B cell (primary cell): Measurements from ENCODE around the gene HGS. TPM values are rescaled to one million over a fixed set of nuclear protein-coding genes. Genes with fewer than 3 reads are reported as not detected.

ENCODE experiments used
- ATAC-seq: fragments of 200-7000 bp; cut with Tn5 transposase; one replicate; pipeline ENCODE4 v1.10.0; 2021; ENCODE audit warnings: low read depth, mild to moderate bottlenecking, moderate number of reproducible peaks, moderate library complexity
- CTCF ChIA-PET: fragments of 350-600 bp; sonication (Branson Sonifier 250); formaldehyde crosslinking; loops from one replicate; lab custom pipeline; 2021; ENCODE audit warnings: antibody characterized with exemption, inconsistent platforms; lab: Charles Lee
- POLR2A ChIA-PET: fragments of 350-600 bp; sonication (Branson Sonifier 250); formaldehyde crosslinking; loops from one replicate; lab custom pipeline; 2021; ENCODE audit warnings: antibody characterized with exemption; lab: Charles Lee
- DNase-seq: peaks from one replicate; pipeline ENCODE4 v3.0.0; 2013
- H2AFZ ChIP-seq: 2 replicates; pipeline ENCODE4 v1.6.1; 2012; ENCODE audit warnings: mild to moderate bottlenecking, low read depth, low read length; ENCODE audit not compliant: insufficient read depth, poor library complexity, severe bottlenecking
- H3K27ac ChIP-seq, 2 donors: 1 replicate in 1 of 2; 2 replicates in 1 of 2; pipeline ENCODE4 v1.5.1; 2012 to 2013; ENCODE audit warnings: low read length in 2 of 2, mild to moderate bottlenecking in 2 of 2, moderate library complexity in 1 of 2
- H3K27me3 ChIP-seq, 4 experiments: fragments of 200-600 bp in 1 of 4; sonication (generic) in 1 of 4; replicated peaks in 1 of 4; 1 replicate in 2 of 4; 2 replicates in 2 of 4; pipeline versions ENCODE4 v1.6.1 to v1.7.0; 2013 to 2016; ENCODE audit warnings: low read length in 3 of 4, mild to moderate bottlenecking in 2 of 4, mixed read lengths in 1 of 4, moderate library complexity in 1 of 4; ENCODE audit not compliant: insufficient read depth in 4 of 4, control insufficient read depth in 3 of 4; ENCODE audit errors: control extremely low read depth in 1 of 4
- H3K36me3 ChIP-seq, 2 experiments: replicated peaks in 1 of 2; 1 replicate in 1 of 2; 2 replicates in 1 of 2; pipeline versions ENCODE4 v1.6.1 to v1.7.1; 2013; ENCODE audit warnings: low read length in 1 of 2; ENCODE audit not compliant: insufficient read depth in 2 of 2, control insufficient read depth in 1 of 2; ENCODE audit errors: control extremely low read depth in 1 of 2, extremely low read depth in 1 of 2
- H3K4me1 ChIP-seq, 2 donors: fragments of 200-600 bp in 1 of 2; sonication (generic) in 1 of 2; 1 replicate in 1 of 2; 2 replicates in 1 of 2; pipeline versions ENCODE4 v1.5.1 to v1.6.1; 2013 to 2017; ENCODE audit warnings: low read length in 2 of 2; ENCODE audit not compliant: control insufficient read depth in 2 of 2, insufficient read depth in 2 of 2
- H3K4me2 ChIP-seq: replicated peaks from 2 replicates; pipeline ENCODE3; 2012; ENCODE audit warnings: mild to moderate bottlenecking, low read depth, low read length; ENCODE audit not compliant: poor library complexity, severe bottlenecking
- H3K4me3 ChIP-seq, 5 experiments: fragments of 200-600 bp in 1 of 5; sonication (generic) in 1 of 5; 1 replicate in 3 of 5; 2 replicates in 2 of 5; pipeline versions ENCODE4 v1.5.1 to v1.7.0; 2011 to 2016; ENCODE audit warnings: low read length in 4 of 5, mild to moderate bottlenecking in 4 of 5, low read depth in 2 of 5, control low read depth in 1 of 5, moderate library complexity in 1 of 5; ENCODE audit not compliant: insufficient read depth in 1 of 5; ENCODE audit errors: control extremely low read depth in 1 of 5, extremely low read depth in 1 of 5
- H3K79me2 ChIP-seq: fragments of 200-600 bp; sonication (generic); one replicate; pipeline ENCODE4 v1.6.0; 2016; ENCODE audit warnings: low read length; ENCODE audit not compliant: control insufficient read depth, insufficient read depth
- H3K9ac ChIP-seq: fragments of 200-600 bp; sonication (generic); 2 replicates; pipeline ENCODE4 v1.6.1; 2017; ENCODE audit warnings: mild to moderate bottlenecking, low read length, moderate library complexity
- H3K9me3 ChIP-seq, 3 donors: one replicate each; pipeline versions ENCODE4 v1.6.1 to v1.7.1; 2013; ENCODE audit warnings: low read length in 2 of 3; ENCODE audit not compliant: control insufficient read depth in 2 of 3, insufficient read depth in 1 of 3; ENCODE audit errors: control extremely low read depth in 1 of 3
- H4K20me1 ChIP-seq: 2 replicates; pipeline ENCODE4 v1.6.0; 2012; ENCODE audit warnings: mild to moderate bottlenecking, low read length; ENCODE audit not compliant: insufficient read depth, control insufficient read depth, poor library complexity, severe bottlenecking
- H3K27ac Mint-ChIP-seq: one replicate; pipeline ENCODE4 v1.8.0; 2021; ENCODE audit warnings: mixed read lengths
- H3K27me3 Mint-ChIP-seq: one replicate; pipeline ENCODE4 v1.8.0; 2021; ENCODE audit warnings: mixed read lengths
- H3K4me1 Mint-ChIP-seq: one replicate; pipeline ENCODE4 v1.8.0; 2021; ENCODE audit warnings: mixed read lengths
- H3K4me3 Mint-ChIP-seq: one replicate; pipeline ENCODE4 v1.8.0; 2021; ENCODE audit warnings: mixed read lengths
- H3K9me3 Mint-ChIP-seq: one replicate; pipeline ENCODE4 v1.8.0; 2022; ENCODE audit warnings: mixed read lengths; ENCODE audit not compliant: insufficient read depth
- EZH2 ChIP-seq: IDR thresholded peaks from 2 replicates; pipeline ENCODE4 v1.6.1; 2012; ENCODE audit warnings: borderline replicate concordance, low read depth, mild to moderate bottlenecking, moderate library complexity, low read length; ENCODE audit not compliant: insufficient read depth, poor library complexity, severe bottlenecking
- whole genome bisulfite sequencing: methylation state at CpG from one replicate; pipeline ENCODE4 v1.1.5; 2013; ENCODE audit warnings: missing lambda C conversion rate; ENCODE audit not compliant: insufficient coverage; 5-methylcytosine and 5-hydroxymethylcytosine counted together
- intact Hi-C: fragments of 100-400 bp; cut with micrococcal nuclease; formaldehyde crosslinking; loops from one replicate; pipeline ENCODE4 v1.10.0; 2022
- polyA plus RNA-seq: library from polyadenylated mRNA; depleted of rRNA; stranded (reverse); fragments of >200 nt; gene quantifications from 2 replicates; pipeline ENCODE4 v1.2.3, GENCODE V29; 2012
- total RNA-seq, 2 donors: library from RNA; stranded (reverse); fragments of 120-200 nt in 1 of 2; gene quantifications; 1 replicate in 1 of 2; 2 replicates in 1 of 2; pipeline versions ENCODE4 v1.2.3 to v1.2.4, GENCODE V29; 2013 to 2022
- TF ChIP-seq, protein P1 (sequence below): fragments of 200-600 bp; IDR thresholded peaks from one replicate; pipeline ENCODE4 v1.8.0; 2022; ENCODE audit warnings: antibody characterized with exemption, mild to moderate bottlenecking

The HGS gene
- total and polyA plus RNA-seq, 2 donors (not counting 1 experiment from before 2014, with no cell fraction given): 184 to 220 TPM

DNA sequence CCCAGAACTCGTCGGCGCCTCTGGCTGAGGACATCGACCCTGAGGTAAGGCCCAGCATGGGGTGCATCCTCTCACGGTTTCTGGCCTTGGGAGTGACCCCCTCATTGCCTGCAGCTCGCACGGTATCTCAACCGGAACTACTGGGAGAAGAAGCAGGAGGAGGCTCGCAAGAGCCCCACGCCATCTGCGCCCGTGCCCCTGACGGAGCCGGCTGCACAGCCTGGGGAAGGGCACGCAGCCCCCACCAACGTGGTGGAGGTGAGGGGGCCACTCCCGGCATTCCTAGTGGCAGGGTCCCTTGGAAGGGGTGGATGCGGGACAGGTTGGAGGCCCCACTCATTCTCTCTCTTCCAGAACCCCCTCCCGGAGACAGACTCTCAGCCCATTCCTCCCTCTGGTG, 11.0 kb downstream of the HGS start:
- no peak overlapping the region for H3K27ac Mint-ChIP-seq
- ChIA-PET POLR2A (no interaction called here), CTCF (no interaction called here)
- WGBS: 98% methylated on average over 14 of the region's 19 CpGs
- Histone ChIP-seq H3K4me3 (no peak overlapping the region), H3K4me2 (no peak overlapping the region), H3K79me2 (peaks cover 36% of the 10 kb centered on the region), H3K4me1 (no peaks in the 10 kb centered on the region), H3K27me3 (no peaks in the 10 kb centered on the region), H2AFZ (no peak overlapping the region), H4K20me1 (peaks cover 50% of the 10 kb centered on the region), H3K36me3 (peaks cover 0 to 64% of the 10 kb centered on the region in 2 experiments), H3K9me3 (no peaks in the 10 kb centered on the region), H3K27ac (no peak overlapping the region), H3K9ac (no peak overlapping the region)
- DNase-seq (no peak), ATAC-seq (no peak)
- intact Hi-C loops: no loop called here
- H3K9me3 Mint-ChIP-seq: no peaks in the 10 kb centered on the region
- no peak overlapping the region for H3K4me3 Mint-ChIP-seq
- no peaks in the 10 kb centered on the region for H3K27me3 Mint-ChIP-seq
- no peak for TF ChIP-seq EZH2
- H3K4me1 Mint-ChIP-seq: no peaks in the 10 kb centered on the region

DNA sequence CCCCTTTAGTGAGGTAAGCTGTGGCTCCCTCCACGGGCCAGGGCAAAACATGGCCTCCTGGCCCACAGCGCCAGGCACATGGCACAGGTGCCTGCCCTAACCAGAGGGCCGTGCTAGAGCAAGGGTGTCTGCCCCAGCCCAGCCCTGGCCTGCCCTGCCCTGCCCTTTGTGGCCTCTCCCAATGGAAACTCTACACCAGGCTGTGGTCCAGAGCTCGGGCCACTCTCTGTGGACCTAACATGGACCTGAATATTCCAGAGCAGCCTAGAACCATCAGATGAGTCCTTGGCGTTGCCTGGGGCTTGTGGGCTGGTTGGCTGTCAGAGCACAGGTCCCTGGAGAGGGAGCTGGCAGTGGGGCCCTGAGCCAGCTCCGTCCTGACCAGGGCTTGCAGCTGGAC, 11.4 kb downstream of the HGS start:
- Histone ChIP-seq H4K20me1 (peaks cover 46% of the 10 kb centered on the region), H3K9me3 (no peaks in the 10 kb centered on the region), H2AFZ (no peak overlapping the region), H3K27me3 (no peaks in the 10 kb centered on the region), H3K4me2 (no peak overlapping the region), H3K9ac (no peak overlapping the region), H3K79me2 (peaks cover 32% of the 10 kb centered on the region), H3K4me3 (no peak overlapping the region), H3K27ac (no peak overlapping the region), H3K4me1 (no peaks in the 10 kb centered on the region), H3K36me3 (peaks cover 0 to 62% of the 10 kb centered on the region in 2 experiments)
- ATAC-seq (no peak), DNase-seq (no peak)
- ChIA-PET CTCF (no interaction called here), POLR2A (no interaction called here)
- H3K4me3 Mint-ChIP-seq: no peak overlapping the region
- intact Hi-C loops: no loop called here
- no peaks in the 10 kb centered on the region for H3K27me3 Mint-ChIP-seq
- H3K4me1 Mint-ChIP-seq: no peaks in the 10 kb centered on the region
- H3K9me3 Mint-ChIP-seq: no peaks in the 10 kb centered on the region
- 97% methylated on average over 6 of the region's 6 CpGs for WGBS
- TF ChIP-seq, protein P1, sequence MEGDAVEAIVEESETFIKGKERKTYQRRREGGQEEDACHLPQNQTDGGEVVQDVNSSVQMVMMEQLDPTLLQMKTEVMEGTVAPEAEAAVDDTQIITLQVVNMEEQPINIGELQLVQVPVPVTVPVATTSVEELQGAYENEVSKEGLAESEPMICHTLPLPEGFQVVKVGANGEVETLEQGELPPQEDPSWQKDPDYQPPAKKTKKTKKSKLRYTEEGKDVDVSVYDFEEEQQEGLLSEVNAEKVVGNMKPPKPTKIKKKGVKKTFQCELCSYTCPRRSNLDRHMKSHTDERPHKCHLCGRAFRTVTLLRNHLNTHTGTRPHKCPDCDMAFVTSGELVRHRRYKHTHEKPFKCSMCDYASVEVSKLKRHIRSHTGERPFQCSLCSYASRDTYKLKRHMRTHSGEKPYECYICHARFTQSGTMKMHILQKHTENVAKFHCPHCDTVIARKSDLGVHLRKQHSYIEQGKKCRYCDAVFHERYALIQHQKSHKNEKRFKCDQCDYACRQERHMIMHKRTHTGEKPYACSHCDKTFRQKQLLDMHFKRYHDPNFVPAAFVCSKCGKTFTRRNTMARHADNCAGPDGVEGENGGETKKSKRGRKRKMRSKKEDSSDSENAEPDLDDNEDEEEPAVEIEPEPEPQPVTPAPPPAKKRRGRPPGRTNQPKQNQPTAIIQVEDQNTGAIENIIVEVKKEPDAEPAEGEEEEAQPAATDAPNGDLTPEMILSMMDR: no peak
- no peak for TF ChIP-seq EZH2
- H3K27ac Mint-ChIP-seq: no peak overlapping the region
